ENCODE measurements around the gene C19orf38.
"Not testable (repeated sequence)": the region's sequence is repeated elsewhere in the genome, so short reads cannot be mapped to it uniquely, and the experiment has no call there.

C19orf38 gene

GRCh38 chr19:10835089-10835753 lies 13.0 kb upstream of the C19orf38 start:
- Histone ChIP-seq H3K27ac (ENCODE audit: low read depth in 2 of 2, low read length in 2 of 2) (peak overlapping the region; percentile 96 to 99), H3K9me3 (ENCODE audit: control insufficient read depth in 2 of 2, low read length in 2 of 2) (peaks cover 0 to 3% of the 10 kb centered on the region in 2 donors), H3K4me3 (ENCODE audit: low read length in 2 of 2) (peak overlapping the region; percentile 55 to 73), H3K27me3 (ENCODE audit: control insufficient read depth in 2 of 2, insufficient read depth in 2 of 2, low read length in 2 of 2) (no peaks in the 10 kb centered on the region), H3K9ac (ENCODE audit: low read depth in 1 of 2, low read length in 2 of 2) (peak overlapping the region in 1 of 2 donors; percentile 32), H3K4me1 (ENCODE audit: control insufficient read depth in 2 of 2, insufficient read depth in 2 of 2, low read length in 2 of 2) (peaks cover 5 to 9% of the 10 kb centered on the region in 2 donors), H3K36me3 (ENCODE audit: control insufficient read depth in 2 of 2, insufficient read depth in 2 of 2, low read length in 2 of 2) (peaks cover 24 to 29% of the 10 kb centered on the region in 2 donors)

- Histone ChIP-seq H3K9me3 (ENCODE audit: control insufficient read depth in 2 of 2, low read length in 2 of 2) (peaks cover 0 to 3% of the 10 kb centered on the region in 2 donors), H3K27me3 (ENCODE audit: control insufficient read depth in 2 of 2, insufficient read depth in 2 of 2, low read length in 2 of 2) (no peaks in the 10 kb centered on the region), H3K9ac (ENCODE audit: low read depth in 1 of 2, low read length in 2 of 2) (peak within 1 kb of the TSS; percentile 85)
Observed at GRCh38 chr19:10835754-10836478, 12.3 kb upstream of the C19orf38 start, which contains the start of gene TMED1. TMED1 (minus strand) TSS chr19:10836212; CDS start chr19:10836191, 21 bp downstream.

GRCh38 chr19:10836479-10837330 lies 11.5 kb upstream of the C19orf38 start:
- Histone ChIP-seq H3K27ac (ENCODE audit: low read depth in 2 of 2, low read length in 2 of 2) (peak overlapping the region; percentile 96 to 99), H3K9ac (ENCODE audit: low read depth in 1 of 2, low read length in 2 of 2) (peak overlapping the region; percentile 85), H3K27me3 (ENCODE audit: control insufficient read depth in 2 of 2, insufficient read depth in 2 of 2, low read length in 2 of 2) (no peaks in the 10 kb centered on the region), H3K4me1 (ENCODE audit: control insufficient read depth in 2 of 2, insufficient read depth in 2 of 2, low read length in 2 of 2) (peaks cover 5 to 9% of the 10 kb centered on the region in 2 donors), H3K9me3 (ENCODE audit: control insufficient read depth in 2 of 2, low read length in 2 of 2) (peaks cover 0 to 3% of the 10 kb centered on the region in 2 donors), H3K36me3 (ENCODE audit: control insufficient read depth in 2 of 2, insufficient read depth in 2 of 2, low read length in 2 of 2) (peaks cover 13 to 20% of the 10 kb centered on the region in 2 donors), H3K4me3 (ENCODE audit: low read length in 2 of 2) (peak overlapping the region; percentile 69 to 75)

More at GRCh38 chr19:10835754-10836478, 12.3 kb upstream of the C19orf38 start, which contains the start of gene TMED1:
- Histone ChIP-seq H3K4me3 (ENCODE audit: low read length in 2 of 2) (peak within 1 kb of the TSS; percentile 69 to 75), H3K27ac (ENCODE audit: low read depth in 2 of 2, low read length in 2 of 2) (peak within 1 kb of the TSS; percentile 96 to 99), H3K36me3 (ENCODE audit: control insufficient read depth in 2 of 2, insufficient read depth in 2 of 2, low read length in 2 of 2) (peaks cover 18 to 24% of the 10 kb centered on the region in 2 donors), H3K4me1 (ENCODE audit: control insufficient read depth in 2 of 2, insufficient read depth in 2 of 2, low read length in 2 of 2) (peaks cover 5 to 9% of the 10 kb centered on the region in 2 donors)

- H3K9ac ChIP-seq (ENCODE audit: low read depth in 1 of 2, low read length in 2 of 2), result not testable (repeated sequence)
- peaks cover 10 to 11% of the 10 kb centered on the region in 2 donors for H3K36me3 ChIP-seq (ENCODE audit: control insufficient read depth in 2 of 2, insufficient read depth in 2 of 2, low read length in 2 of 2)
Observed at GRCh38 chr19:10837649-10838048, 10.6 kb upstream of the C19orf38 start.

GRCh38 chr19:10838377-10838776 lies 9.8 kb upstream of the C19orf38 start:
- H3K27me3 ChIP-seq (ENCODE audit: control insufficient read depth in 2 of 2, insufficient read depth in 2 of 2, low read length in 2 of 2), result no peaks in the 10 kb centered on the region
- H3K4me1 ChIP-seq (ENCODE audit: control insufficient read depth in 2 of 2, insufficient read depth in 2 of 2, low read length in 2 of 2), result peaks cover 5 to 9% of the 10 kb centered on the region in 2 donors
- H3K9me3 ChIP-seq (ENCODE audit: control insufficient read depth in 2 of 2, low read length in 2 of 2), result peaks cover 0 to 3% of the 10 kb centered on the region in 2 donors
- no peak overlapping the region for H3K4me3 ChIP-seq (ENCODE audit: low read length in 2 of 2)
- H3K36me3 ChIP-seq (ENCODE audit: control insufficient read depth in 2 of 2, insufficient read depth in 2 of 2, low read length in 2 of 2), result peaks cover 4% of the 10 kb centered on the region in 2 donors
- H3K9ac ChIP-seq (ENCODE audit: low read depth in 1 of 2, low read length in 2 of 2), result no peak overlapping the region
- no peak overlapping the region for H3K27ac ChIP-seq (ENCODE audit: low read depth in 2 of 2, low read length in 2 of 2)

More at GRCh38 chr19:10837649-10838048, 10.6 kb upstream of the C19orf38 start:
- not testable (repeated sequence) for H3K4me1 ChIP-seq (ENCODE audit: control insufficient read depth in 2 of 2, insufficient read depth in 2 of 2, low read length in 2 of 2); H3K27ac ChIP-seq (ENCODE audit: low read depth in 2 of 2, low read length in 2 of 2); H3K9me3 ChIP-seq (ENCODE audit: control insufficient read depth in 2 of 2, low read length in 2 of 2); H3K4me3 ChIP-seq (ENCODE audit: low read length in 2 of 2); H3K27me3 ChIP-seq (ENCODE audit: control insufficient read depth in 2 of 2, insufficient read depth in 2 of 2, low read length in 2 of 2)

- peaks cover 0 to 3% of the 10 kb centered on the region in 2 donors for H3K9me3 ChIP-seq (ENCODE audit: control insufficient read depth in 2 of 2, low read length in 2 of 2)
- no peaks in the 10 kb centered on the region for H3K36me3 ChIP-seq (ENCODE audit: control insufficient read depth in 2 of 2, insufficient read depth in 2 of 2, low read length in 2 of 2)
- H3K4me3 ChIP-seq (ENCODE audit: low read length in 2 of 2), result no peak overlapping the region
- no peak overlapping the region for H3K27ac ChIP-seq (ENCODE audit: low read depth in 2 of 2, low read length in 2 of 2)
- no peak overlapping the region for H3K9ac ChIP-seq (ENCODE audit: low read depth in 1 of 2, low read length in 2 of 2)
- no peaks in the 10 kb centered on the region for H3K27me3 ChIP-seq (ENCODE audit: control insufficient read depth in 2 of 2, insufficient read depth in 2 of 2, low read length in 2 of 2)
- peaks cover 5 to 9% of the 10 kb centered on the region in 2 donors for H3K4me1 ChIP-seq (ENCODE audit: control insufficient read depth in 2 of 2, insufficient read depth in 2 of 2, low read length in 2 of 2)
Observed at GRCh38 chr19:10839114-10840050, 8.8 kb upstream of the C19orf38 start.

DNA sequence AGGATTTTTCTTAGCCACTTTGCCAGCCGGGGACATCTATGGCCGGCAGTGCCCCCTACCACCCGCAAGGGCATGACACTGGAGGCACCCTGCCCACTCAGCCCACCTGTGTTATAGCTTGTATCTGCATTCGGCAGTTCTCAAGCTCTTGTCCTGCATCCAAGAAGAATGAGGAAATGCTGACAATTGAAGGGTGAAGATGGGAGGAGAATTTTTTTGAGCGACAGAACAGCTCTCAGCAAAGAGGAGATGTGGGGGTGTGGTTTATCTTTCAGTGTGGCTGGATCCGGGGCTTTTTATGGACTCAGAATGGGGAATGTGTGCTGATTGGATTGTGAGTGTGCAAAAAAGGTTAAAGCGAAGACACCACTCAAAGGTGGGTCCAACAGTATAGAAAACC lies 5.4 kb upstream of the C19orf38 start:
- no peak overlapping the region for H3K27ac ChIP-seq (ENCODE audit: low read depth in 2 of 2, low read length in 2 of 2)

GRCh38 chr19:10846500-10847202 lies 1.6 kb upstream of the C19orf38 start:
- H3K4me1 ChIP-seq (ENCODE audit: control insufficient read depth in 2 of 2, insufficient read depth in 2 of 2, low read length in 2 of 2), result no peaks in the 10 kb centered on the region
- H3K27ac ChIP-seq (ENCODE audit: low read depth in 2 of 2, low read length in 2 of 2), result no peak overlapping the region
- H3K4me3 ChIP-seq (ENCODE audit: low read length in 2 of 2), result no peak overlapping the region
- no peak overlapping the region for H3K9ac ChIP-seq (ENCODE audit: low read depth in 1 of 2, low read length in 2 of 2)
- H3K9me3 ChIP-seq (ENCODE audit: control insufficient read depth in 2 of 2, low read length in 2 of 2), result no peaks in the 10 kb centered on the region
- H3K27me3 ChIP-seq (ENCODE audit: control insufficient read depth in 2 of 2, insufficient read depth in 2 of 2, low read length in 2 of 2), result no peaks in the 10 kb centered on the region
- no peaks in the 10 kb centered on the region for H3K36me3 ChIP-seq (ENCODE audit: control insufficient read depth in 2 of 2, insufficient read depth in 2 of 2, low read length in 2 of 2)

More for the DNA sequence above, 5.4 kb upstream of the C19orf38 start:
- H3K36me3 ChIP-seq (ENCODE audit: control insufficient read depth in 2 of 2, insufficient read depth in 2 of 2, low read length in 2 of 2), result no peaks in the 10 kb centered on the region
- H3K9me3 ChIP-seq (ENCODE audit: control insufficient read depth in 2 of 2, low read length in 2 of 2), result no peaks in the 10 kb centered on the region
- no peaks in the 10 kb centered on the region for H3K27me3 ChIP-seq (ENCODE audit: control insufficient read depth in 2 of 2, insufficient read depth in 2 of 2, low read length in 2 of 2)
- no peak overlapping the region for H3K9ac ChIP-seq (ENCODE audit: low read depth in 1 of 2, low read length in 2 of 2)
- no peaks in the 10 kb centered on the region for H3K4me1 ChIP-seq (ENCODE audit: control insufficient read depth in 2 of 2, insufficient read depth in 2 of 2, low read length in 2 of 2)
- H3K4me3 ChIP-seq (ENCODE audit: low read length in 2 of 2), result no peak overlapping the region

Data from mucosa of rectum (tissue), 2 donors.